PC-3 (cell line): Measurements from ENCODE around the gene EPO. TPM values are rescaled to one million over a fixed set of nuclear protein-coding genes. Genes with fewer than 3 reads are reported as not detected.
"Not testable (repeated sequence)": the region's sequence is repeated elsewhere in the genome, so short reads cannot be mapped to it uniquely, and the experiment has no call there.

Source experiments
- ATAC-seq: fragments of 200-7000 bp; cut with Tn5 transposase; 2 replicates; pipeline ENCODE4 v1.9.1; 2020; ENCODE audit warnings: mild to moderate bottlenecking, moderate library complexity
- BruUV-seq: library from RNA; stranded (reverse); fragments of 400-500 nt; replicated peaks from 2 replicates; lab custom pipeline; 2021; lab: Mats Ljungman, UMichigan
- CTCF ChIA-PET: fragments of 300-600 bp; sonication (Branson Sonifier 250); formaldehyde crosslinking; loops from one replicate; lab custom pipeline; 2022; ENCODE audit warnings: antibody characterized with exemption; lab: Charles Lee
- POLR2A ChIA-PET: fragments of 300-600 bp; sonication (Branson Sonifier 250); formaldehyde crosslinking; loops from one replicate; lab custom pipeline; 2022; ENCODE audit warnings: antibody characterized with exemption; ENCODE audit not compliant: unreplicated experiment; lab: Charles Lee
- DNase-seq: peaks from one replicate; pipeline ENCODE4 v3.0.0-alpha.2; 2015
- H2AFZ ChIP-seq: fragments of 300-600 bp; sonication (generic); 2 replicates; pipeline ENCODE4 v1.6.0; 2016; ENCODE audit warnings: antibody characterized with exemption, low read length
- H3F3A ChIP-seq: fragments of 300-600 bp; sonication (generic); one replicate; pipeline ENCODE4 v1.6.0; 2017; ENCODE audit warnings: antibody characterized with exemption, low read length, control low read depth, mild to moderate bottlenecking; ENCODE audit not compliant: unreplicated experiment
- H3K27ac ChIP-seq: fragments of 300-600 bp; sonication (generic); 2 replicates; pipeline ENCODE4 v1.5.1; 2016; ENCODE audit warnings: mild to moderate bottlenecking, low read length
- H3K27me3 ChIP-seq: fragments of 300-600 bp; sonication (generic); 2 replicates; pipeline ENCODE4 v1.6.1; 2016; ENCODE audit warnings: low read length, mixed read lengths
- H3K36me3 ChIP-seq: fragments of 300-600 bp; sonication (generic); 2 replicates; pipeline ENCODE4 v1.6.1; 2016; ENCODE audit warnings: low read depth, mixed run types, low read length, mixed read lengths
- H3K4me1 ChIP-seq: fragments of 300-600 bp; sonication (generic); 2 replicates; pipeline ENCODE4 v1.5.1; 2016; ENCODE audit warnings: low read length; ENCODE audit not compliant: insufficient read depth
- H3K4me2 ChIP-seq: fragments of 300-600 bp; sonication (generic); 2 replicates; pipeline ENCODE4 v1.6.0; 2016; ENCODE audit warnings: low read length
- H3K4me3 ChIP-seq: fragments of 300-600 bp; sonication (generic); 2 replicates; pipeline ENCODE4 v1.5.1; 2016; ENCODE audit warnings: mild to moderate bottlenecking, low read length, mixed read lengths
- H3K79me2 ChIP-seq: fragments of 300-600 bp; sonication (generic); 2 replicates; pipeline ENCODE4 v1.6.1; 2017; ENCODE audit warnings: low read length, mixed read lengths
- H3K9ac ChIP-seq: fragments of 300-600 bp; sonication (generic); 2 replicates; pipeline ENCODE4 v1.6.0; 2016; ENCODE audit warnings: mild to moderate bottlenecking, low read length
- H3K9me2 ChIP-seq: fragments of 300-600 bp; sonication (generic); replicated peaks from 2 replicates; pipeline ENCODE4 v1.6.1; 2016; ENCODE audit warnings: mixed run types, low read length, mixed read lengths
- H3K9me3 ChIP-seq: fragments of 300-600 bp; sonication (generic); 2 replicates; pipeline ENCODE4 v1.6.1; 2016; ENCODE audit warnings: low read length, mixed read lengths
- H4K20me1 ChIP-seq: fragments of 300-600 bp; sonication (generic); 2 replicates; pipeline ENCODE4 v1.6.1; 2016; ENCODE audit warnings: low read length, mixed read lengths
- CTCF ChIP-seq: fragments of 300-600 bp; sonication (generic); conservative IDR thresholded peaks from 2 replicates; pipeline ENCODE4 v1.5.1; 2017; ENCODE audit warnings: antibody characterized with exemption, low read depth, mild to moderate bottlenecking, low read length
- EZH2 ChIP-seq: fragments of 300-600 bp; sonication (generic); IDR thresholded peaks from one replicate; pipeline ENCODE4 v1.6.1; 2017; ENCODE audit warnings: antibody characterized with exemption, mild to moderate bottlenecking, low read length; ENCODE audit not compliant: unreplicated experiment
- EZH2phosphoT487 ChIP-seq: fragments of 300-600 bp; sonication (generic); IDR thresholded peaks from 2 replicates; pipeline ENCODE4 v1.6.1; 2018; ENCODE audit warnings: mild to moderate bottlenecking, antibody characterized with exemption, low read length, borderline replicate concordance
- intact Hi-C: fragments of 100-400 bp; cut with micrococcal nuclease; formaldehyde crosslinking; loops from 2 replicates; pipeline ENCODE4 v1.9.0; 2023
- total RNA-seq: library from RNA; depleted of rRNA; stranded (reverse); fragments of >200 nt; gene quantifications from 2 replicates; pipeline ENCODE4 v1.2.3, GENCODE V29; 2014

Gene EPO
- total RNA-seq, 1 experiment from 2014 or later = not detected

GRCh38 chr7:100711369-100711768 is 8.9 kb upstream of the EPO start:
- H3K79me2 ChIP-seq = peaks cover 22% of the 10 kb centered on the region
- H3F3A ChIP-seq = no peaks in the 10 kb centered on the region
- no peaks in the 10 kb centered on the region for H3K27me3 ChIP-seq
- no peaks in the 10 kb centered on the region for H3K36me3 ChIP-seq
- no TSS peak for BruUV-seq
- POLR2A ChIA-PET = no interaction called here
- DNase-seq (no peak), ATAC-seq (no peak)
- no peak overlapping the region for H3K4me3 ChIP-seq
- no peak overlapping the region for H3K9ac ChIP-seq
- intact Hi-C loops = no loop called here
- H3K9me2 ChIP-seq = no peaks in the 10 kb centered on the region
- H2AFZ ChIP-seq = no peak overlapping the region
- CTCF ChIA-PET = no interaction called here
- H3K4me1 ChIP-seq = peaks cover 6% of the 10 kb centered on the region
- H4K20me1 ChIP-seq = peaks cover 6% of the 10 kb centered on the region
- H3K4me2 ChIP-seq = no peak overlapping the region
- H3K9me3 ChIP-seq = no peaks in the 10 kb centered on the region
- TF ChIP-seq CTCF (no peak), EZH2phosphoT487 (no peak), EZH2 (no peak)
- no peak overlapping the region for H3K27ac ChIP-seq

DNA sequence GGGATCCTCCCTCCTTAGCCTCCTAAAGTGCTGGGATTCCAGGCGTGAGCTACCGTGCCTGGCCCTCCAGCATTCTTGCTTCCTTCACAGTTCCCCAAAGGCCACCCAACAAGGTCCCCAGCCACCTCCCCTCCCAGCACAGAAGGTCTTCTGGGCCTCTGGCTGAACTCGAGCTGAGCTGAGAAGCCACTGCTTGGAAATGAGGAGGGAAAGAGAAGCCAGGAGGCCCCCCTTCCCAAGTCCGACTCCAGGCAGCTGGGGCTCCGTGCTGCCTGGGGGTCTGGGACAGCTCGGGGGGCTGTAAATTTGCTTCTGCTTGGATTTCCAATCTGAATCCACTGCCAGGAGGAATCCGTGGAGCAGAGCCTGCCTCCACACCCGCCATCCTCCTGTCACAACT is 5.5 kb upstream of the EPO start:
- no peak for DNase-seq
- H3K9ac ChIP-seq = no peak overlapping the region
- intact Hi-C loops = no loop called here
- H3K9me3 ChIP-seq = no peaks in the 10 kb centered on the region
- BruUV-seq = no TSS peak
- TF ChIP-seq CTCF (no peak), EZH2 (no peak), EZH2phosphoT487 (no peak)
- H3K9me2 ChIP-seq = no peaks in the 10 kb centered on the region
- H2AFZ ChIP-seq = no peak overlapping the region
- ChIA-PET CTCF (interaction anchor here (0.7 kb wide), 1 partner anchor 23 kb away, joined by 6 read pairs; no protein-coding TSS in a partner anchor), POLR2A (no interaction called here)
- no peaks in the 10 kb centered on the region for H4K20me1 ChIP-seq
- H3K79me2 ChIP-seq = no peaks in the 10 kb centered on the region
- no peaks in the 10 kb centered on the region for H3K36me3 ChIP-seq
- no peak overlapping the region for H3K4me2 ChIP-seq
- no peak overlapping the region for H3K4me3 ChIP-seq
- no peak overlapping the region for H3K27ac ChIP-seq
- no peaks in the 10 kb centered on the region for H3K27me3 ChIP-seq
- no peaks in the 10 kb centered on the region for H3F3A ChIP-seq
- no peaks in the 10 kb centered on the region for H3K4me1 ChIP-seq
- ATAC-seq = no peak

DNA sequence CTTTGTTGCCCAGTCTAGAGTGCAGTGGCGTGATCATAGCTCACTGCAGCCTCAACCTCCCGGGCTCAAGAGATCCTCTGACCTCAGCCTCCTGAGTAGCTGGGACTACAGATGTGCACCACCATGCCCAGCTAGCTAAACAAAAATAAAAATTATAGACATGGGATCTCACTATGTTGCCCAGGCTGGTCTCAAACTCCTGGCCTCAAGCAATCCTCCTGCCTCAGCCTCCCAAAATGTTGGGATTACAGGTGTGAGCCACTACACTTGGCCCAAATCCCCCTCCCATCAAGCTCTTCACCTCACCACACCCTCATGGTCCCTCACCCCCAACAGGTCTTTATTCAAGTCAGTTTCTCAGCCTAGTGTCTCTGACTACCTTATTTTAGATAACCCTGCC is 3.2 kb upstream of the EPO start:
- BruUV-seq, CTCF ChIA-PET, H3K27ac ChIP-seq: not testable (repeated sequence)

More for the DNA sequence above, 3.2 kb upstream of the EPO start:
- H3K4me1 ChIP-seq, H3K4me3 ChIP-seq, intact Hi-C loops, DNase-seq, H3F3A ChIP-seq, H3K9me2 ChIP-seq, H2AFZ ChIP-seq, H3K27me3 ChIP-seq, H3K9ac ChIP-seq, H3K79me2 ChIP-seq, ATAC-seq, H3K36me3 ChIP-seq, H3K9me3 ChIP-seq, POLR2A ChIA-PET, H4K20me1 ChIP-seq, H3K4me2 ChIP-seq: not testable (repeated sequence)
